HepG2 (cell line): ENCODE measurements around the gene SPRN. TPM values are rescaled to one million over a fixed set of nuclear protein-coding genes. Genes with fewer than 3 reads are reported as not detected.

Experiments
- ATAC-seq: fragments of 200-7000 bp; cut with Tn5 transposase; 3 replicates; pipeline ENCODE4 v1.9.1; 2020; ENCODE audit warnings: mild to moderate bottlenecking, moderate library complexity
- BruUV-seq: library from RNA; stranded (reverse); fragments of 400-500 nt; replicated peaks from 2 replicates; lab custom pipeline; 2021; lab: Mats Ljungman, UMichigan
- CTCF ChIA-PET: fragments of 300-600 bp; formaldehyde crosslinking; extraction: SDS; loops from one replicate; lab custom pipeline; 2021; ENCODE audit warnings: low total read pairs, inconsistent platforms, low intra/inter-chr PET ratio; lab: Yijun Ruan, JAX
- POLR2A ChIA-PET: fragments of 350-600 bp; sonication (Branson Sonifier 250); formaldehyde crosslinking; loops from one replicate; lab custom pipeline; 2020; ENCODE audit warnings: antibody characterized with exemption, inconsistent platforms; lab: Yijun Ruan, JAX
- DNase-seq: peaks from one replicate; pipeline ENCODE4 v3.0.0-alpha.2; 2015; ENCODE audit warnings: low spot score
- FAIRE-seq: peaks from 3 replicates; lab custom pipeline; 2011; peaks lifted over from hg19 to GRCh38; lab: Jason Lieb, UNC
- H2AFZ ChIP-seq: one replicate; pipeline ENCODE4 v1.6.1; 2011; ENCODE audit warnings: low read length, inconsistent platforms
- H3K27ac ChIP-seq: fragments of 300-600 bp; 3 replicates; pipeline ENCODE4 v1.8.0; 2011; ENCODE audit warnings: mixed run types, mild to moderate bottlenecking, mixed read lengths, low read length, inconsistent platforms; ENCODE audit not compliant: insufficient read depth; ENCODE audit errors: extremely low read length
- H3K27me3 ChIP-seq, 2 experiments: fragments of 200-600 bp in 1 of 2; 2 replicates in 1 of 2; 3 replicates in 1 of 2; pipeline versions ENCODE4 v1.6.0 to v1.8.0; 2011; ENCODE audit warnings: low read length in 2 of 2, mild to moderate bottlenecking in 2 of 2, moderate library complexity in 2 of 2, inconsistent platforms in 1 of 2; ENCODE audit not compliant: insufficient read depth in 2 of 2, control insufficient read depth in 1 of 2
- H3K36me3 ChIP-seq, 2 experiments: fragments of 200-600 bp in 1 of 2; replicated peaks in 1 of 2; 2 replicates in 1 of 2; 3 replicates in 1 of 2; pipeline versions ENCODE4 v1.5.1 to v1.8.0; 2011; ENCODE audit warnings: low read length in 2 of 2, inconsistent platforms in 1 of 2; ENCODE audit not compliant: insufficient read depth in 2 of 2, control insufficient read depth in 1 of 2
- H3K4me1 ChIP-seq: 2 replicates; pipeline ENCODE4 v1.5.1; 2012; ENCODE audit warnings: low read length, inconsistent platforms; ENCODE audit not compliant: insufficient read depth
- H3K4me2 ChIP-seq: 2 replicates; pipeline ENCODE4 v1.6.0; 2011; ENCODE audit warnings: low read depth, low read length, inconsistent platforms
- H3K4me3 ChIP-seq, 3 experiments: fragments of 200-600 bp in 1 of 3; sonication (generic), shearing (Covaris generic) in 1 of 3; replicated peaks in 1 of 3; 2 replicates each; pipeline ENCODE4 v1.5.1; 2011 to 2016; ENCODE audit warnings: low read length in 3 of 3, inconsistent platforms in 2 of 3, low read depth in 2 of 3, mild to moderate bottlenecking in 2 of 3, control low read depth in 1 of 3, mixed read lengths in 1 of 3; ENCODE audit not compliant: insufficient read depth in 1 of 3
- H3K79me2 ChIP-seq: one replicate; pipeline ENCODE4 v1.6.1; 2011; ENCODE audit warnings: low read length, inconsistent platforms; ENCODE audit not compliant: insufficient read depth
- H3K9ac ChIP-seq: 2 replicates; pipeline ENCODE4 v1.6.0; 2011; ENCODE audit warnings: mild to moderate bottlenecking, low read depth, low read length, inconsistent platforms; ENCODE audit not compliant: insufficient read depth
- H3K9me3 ChIP-seq: 2 replicates; pipeline ENCODE4 v1.5.1; 2012; ENCODE audit warnings: mild to moderate bottlenecking, low read length
- H4K20me1 ChIP-seq: 2 replicates; pipeline ENCODE4 v1.6.0; 2011; ENCODE audit warnings: inconsistent platforms, mild to moderate bottlenecking, low read length, moderate library complexity; ENCODE audit not compliant: insufficient read depth
- ARNT ChIP-seq: fragments of 450-650 bp; IDR thresholded peaks from 2 replicates; pipeline ENCODE4 v1.6.1; 2017
- ERF ChIP-seq: IDR thresholded peaks from 2 replicates; pipeline ENCODE4 v1.6.1; 2018; ENCODE audit warnings: missing biosample characterization, missing genetic modification reagents
- FOXO4 ChIP-seq: sonication (generic); formaldehyde crosslinking; conservative IDR thresholded peaks from 2 replicates; pipeline ENCODE4 v1.8.1; 2023; ENCODE audit warnings: missing genetic modification reagents
- HCFC1 ChIP-seq: fragments of 150-350 bp; IDR thresholded peaks from 2 replicates; pipeline ENCODE4 v1.6.1; 2014; ENCODE audit warnings: low read depth, low read length
- KIAA2018 ChIP-seq: sonication (generic); formaldehyde crosslinking; IDR thresholded peaks from 2 replicates; pipeline ENCODE4 v1.5.0; 2020; ENCODE audit warnings: mild to moderate bottlenecking, missing genetic modification reagents, borderline replicate concordance
- KMT2B ChIP-seq: IDR thresholded peaks from 2 replicates; pipeline ENCODE4 v1.6.1; 2016; ENCODE audit warnings: missing genetic modification reagents, missing compliant biosample characterization
- SMAD9 ChIP-seq: sonication (generic); formaldehyde crosslinking; IDR thresholded peaks from 2 replicates; pipeline ENCODE4 v1.5.1; 2020; ENCODE audit warnings: mild to moderate bottlenecking, missing genetic modification reagents
- SUZ12 ChIP-seq: fragments of 150-350 bp; IDR thresholded peaks from 2 replicates; pipeline ENCODE4 v1.6.1; 2014; ENCODE audit warnings: low read depth, low read length
- ZNF558 ChIP-seq: sonication (generic); formaldehyde crosslinking; IDR thresholded peaks from 2 replicates; pipeline ENCODE4 v1.9.0; 2022; ENCODE audit warnings: mild to moderate bottlenecking, missing genetic modification reagents, borderline replicate concordance
- ZNF615 ChIP-seq: sonication (generic); formaldehyde crosslinking; IDR thresholded peaks from 2 replicates; pipeline ENCODE4 v1.5.0; 2020; ENCODE audit warnings: mild to moderate bottlenecking, missing genetic modification reagents, borderline replicate concordance
- ZNF737 ChIP-seq: sonication (generic); formaldehyde crosslinking; IDR thresholded peaks from 2 replicates; pipeline ENCODE4 v1.5.0; 2020; ENCODE audit warnings: missing genetic modification reagents, mild to moderate bottlenecking, borderline replicate concordance
- WGBS: methylation state at CpG from one replicate; pipeline ENCODE4 v1.1.6; 2017; ENCODE audit warnings: low lambda C conversion rate; 5-methylcytosine and 5-hydroxymethylcytosine counted together
- in situ Hi-C: cut with HindIII; loops from 2 replicates; pipeline ENCODE4 v1.10.0; 2017; ENCODE audit warnings: low pct_unique_long_range_greater_than_20kb; ENCODE audit not compliant: extremely low pct_ligation_motif_present
- intact Hi-C: fragments of 100-400 bp; cut with micrococcal nuclease; formaldehyde crosslinking; loops from one replicate; pipeline ENCODE4 v1.10.0; 2022; ENCODE audit not compliant: unreplicated experiment
- polyA plus RNA-seq, 8 experiments: library from polyadenylated mRNA; depleted of rRNA in 3 of 8; stranded (reverse) in 7 of 8; unstranded in 1 of 8; fragments of >200 nt; fragmentation: Illumina TruSeq in 4 of 8; extraction: Trizol in 4 of 8; gene quantifications; 2 replicates each; pipeline versions ENCODE4 v1.2.1 to v1.2.3, GENCODE V29; 2011 to 2016; ENCODE audit warnings: low read depth in 4 of 8, missing spikeins in 1 of 8, mixed read lengths in 1 of 8; ENCODE audit not compliant: insufficient read depth in 1 of 8
- total RNA-seq, 5 experiments: library from RNA; depleted of rRNA; stranded (reverse); fragments of >200 nt; fragmentation: Illumina TruSeq; extraction: Trizol; gene quantifications; 2 replicates each; pipeline ENCODE4 v1.2.3, GENCODE V29; 2016; ENCODE audit warnings: low read depth in 1 of 5
- TF ChIP-seq, protein P1 (sequence below): IDR thresholded peaks from 2 replicates; pipeline ENCODE4 v1.6.1; 2016

The SPRN gene
- total and polyA plus RNA-seq, 2 of the 13 experiments (the other 11 are each of a cell fraction or from before 2014, with no cell fraction given), result not detected

- TF ChIP-seq KMT2B (CRISPR knock-in tag), result no peak
Measured at GRCh38 chr10:133401500-133401899, 22.9 kb downstream of the SPRN start (continued).

GRCh38 chr10:133400624-133401424 lies 23.6 kb downstream of the SPRN start:
- H4K20me1 ChIP-seq, result no peaks in the 10 kb centered on the region
- H3K4me3 ChIP-seq, result no peak overlapping the region
- ATAC-seq (no peak; the same call in 2 of the 3 replicates), FAIRE-seq (no peak), DNase-seq (no peak)
- no TSS peak for BruUV-seq
- H2AFZ ChIP-seq, result no peak overlapping the region
- peaks cover 11 to 62% of the 10 kb centered on the region in 2 experiments; a peak in 4 of 5 replicates for H3K36me3 ChIP-seq
- in situ Hi-C loops (no loop called here), intact Hi-C loops (no loop called here)
- no peaks in the 10 kb centered on the region for H3K9me3 ChIP-seq
- peaks cover 4% of the 10 kb centered on the region; the same call in 1 of the 2 replicates for H3K4me1 ChIP-seq
- no peak overlapping the region for H3K4me2 ChIP-seq
- H3K27me3 ChIP-seq, result no peaks in the 10 kb centered on the region
- H3K27ac ChIP-seq, result no peak overlapping the region
- ChIA-PET CTCF (no interaction called here), POLR2A (no interaction called here)
- H3K9ac ChIP-seq, result no peak overlapping the region
- 97% methylated on average over 10 of the region's 10 CpGs for WGBS
- peaks cover 15% of the 10 kb centered on the region for H3K79me2 ChIP-seq
- TF ChIP-seq, protein P1, sequence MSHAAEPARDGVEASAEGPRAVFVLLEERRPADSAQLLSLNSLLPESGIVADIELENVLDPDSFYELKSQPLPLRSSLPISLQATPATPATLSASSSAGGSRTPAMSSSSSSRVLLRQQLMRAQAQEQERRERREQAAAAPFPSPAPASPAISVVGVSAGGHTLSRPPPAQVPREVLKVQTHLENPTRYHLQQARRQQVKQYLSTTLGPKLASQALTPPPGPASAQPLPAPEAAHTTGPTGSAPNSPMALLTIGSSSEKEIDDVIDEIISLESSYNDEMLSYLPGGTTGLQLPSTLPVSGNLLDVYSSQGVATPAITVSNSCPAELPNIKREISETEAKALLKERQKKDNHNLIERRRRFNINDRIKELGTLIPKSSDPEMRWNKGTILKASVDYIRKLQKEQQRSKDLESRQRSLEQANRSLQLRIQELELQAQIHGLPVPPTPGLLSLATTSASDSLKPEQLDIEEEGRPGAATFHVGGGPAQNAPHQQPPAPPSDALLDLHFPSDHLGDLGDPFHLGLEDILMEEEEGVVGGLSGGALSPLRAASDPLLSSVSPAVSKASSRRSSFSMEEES (CRISPR knock-in tag), result no peak
- no peak for TF ChIP-seq HCFC1
- TF ChIP-seq KIAA2018, result no peak
- TF ChIP-seq ERF, result no peak
- no peak for TF ChIP-seq ZNF737 (CRISPR knock-in tag)
- no peak for TF ChIP-seq ARNT
- no peak for TF ChIP-seq ZNF558 (CRISPR knock-in tag)
- no peak for TF ChIP-seq SMAD9 (CRISPR knock-in tag)
- TF ChIP-seq ZNF615 (CRISPR knock-in tag), result no peak
- TF ChIP-seq SUZ12, result no peak
- no peak for TF ChIP-seq FOXO4
